Measurements from ENCODE around the gene GPR17.

Gene GPR17

DNA sequence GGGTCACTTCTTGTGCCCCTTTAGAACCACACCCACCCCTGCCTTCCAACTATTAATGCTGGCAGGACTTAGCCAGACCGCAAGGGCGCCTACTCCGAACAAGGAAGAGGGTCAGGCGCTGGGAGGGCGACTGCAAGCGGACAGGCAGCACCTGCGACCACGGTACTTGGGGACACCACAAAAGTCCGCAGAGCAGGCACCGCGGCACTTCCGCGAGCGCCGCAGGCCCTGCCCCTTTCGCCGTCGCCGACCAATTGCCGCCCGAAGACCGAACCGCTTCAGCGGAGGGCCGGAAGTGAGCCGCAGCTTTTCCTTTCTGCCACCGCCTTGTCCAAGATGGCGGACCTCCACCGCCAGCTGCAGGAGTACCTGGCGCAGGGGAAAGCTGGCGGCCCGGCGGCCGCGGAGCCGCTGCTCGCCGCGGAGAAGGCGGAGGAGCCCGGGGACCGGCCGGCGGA is 55.3 kb downstream of the GPR17 start, which contains the start of gene SFT2D3:
Gene SFT2D3 (plus strand): TSS at position 305 of the 458 bp plus-strand sequence. CDS start 32 bp downstream, at position 337.
- in situ Hi-C loops (cut with MboI; ENCODE audit: low pct_unique_long_range_greater_than_20kb, low sequenced_read_pairs, unreplicated experiment) = no loop called here
- TF ChIP-seq CTCF (IDR thresholded peaks at IDR 0.05; ENCODE audit: extremely low read depth, insufficient read depth, missing control alignments) = no peak
- DNase-seq (ENCODE audit: low spot score) = peak; percentile 98

GRCh38 chr2:127701651-127702394 is 55.9 kb downstream of the GPR17 start:
- in situ Hi-C loops (cut with MboI; ENCODE audit: low pct_unique_long_range_greater_than_20kb, low sequenced_read_pairs, unreplicated experiment) = no loop called here
- TF ChIP-seq CTCF (IDR thresholded peaks at IDR 0.05; ENCODE audit: extremely low read depth, insufficient read depth, missing control alignments) = peak; percentile 16
- DNase-seq (ENCODE audit: low spot score) = peak; percentile 87

Measured in GM13977 (cell line).